Colon (tissue), 2 donors: Measurements from ENCODE around the gene SRD5A1.

ENCODE experiments used
- FAIRE-seq: peaks from 2 replicates; lab custom pipeline; 2012; peaks lifted over from hg19 to GRCh38; lab: Jason Lieb, UNC
- donor health status: control.
- donor health status: control.

SRD5A1 gene

GRCh38 chr5:6604946-6605345 is 28.3 kb upstream of the SRD5A1 start:
- FAIRE-seq, result no peak

GRCh38 chr5:6606884-6607558 is 26.2 kb upstream of the SRD5A1 start:
- FAIRE-seq, result no peak

- FAIRE-seq, result no peak
These were observed 25.7 kb upstream of the SRD5A1 start for GRCh38 chr5:6607559-6607936.

GRCh38 chr5:6608016-6608415 is 25.2 kb upstream of the SRD5A1 start:
- no peak for FAIRE-seq

- no peak for FAIRE-seq
These were observed 21.6 kb upstream of the SRD5A1 start for GRCh38 chr5:6611334-6612256.

GRCh38 chr5:6615034-6615815 is 18.0 kb upstream of the SRD5A1 start:
- no peak for FAIRE-seq

GRCh38 chr5:6616632-6617031 is 16.6 kb upstream of the SRD5A1 start:
- FAIRE-seq, result no peak

- FAIRE-seq, result no peak
These were observed 10.0 kb upstream of the SRD5A1 start for GRCh38 chr5:6623228-6623627.

- no peak for FAIRE-seq
These were observed 9.3 kb upstream of the SRD5A1 start for GRCh38 chr5:6623941-6624340.

GRCh38 chr5:6626508-6626907 is 6.7 kb upstream of the SRD5A1 start:
- no peak for FAIRE-seq

GRCh38 chr5:6631441-6631840 is 1.8 kb upstream of the SRD5A1 start:
- no peak for FAIRE-seq

GRCh38 chr5:6632324-6632887 is 834 bp upstream of the SRD5A1 start:
- FAIRE-seq, result no peak

- no peak for FAIRE-seq
These were observed 417 bp downstream of the SRD5A1 start for GRCh38 chr5:6633469-6634245.

GRCh38 chr5:6634306-6634705 is 1.1 kb downstream of the SRD5A1 start:
- no peak for FAIRE-seq

- FAIRE-seq, result no peak
These were observed 1.7 kb downstream of the SRD5A1 start for GRCh38 chr5:6634788-6635430.

GRCh38 chr5:6636293-6636692 is 3.1 kb downstream of the SRD5A1 start:
- FAIRE-seq, result no peak

- no peak for FAIRE-seq
These were observed 3.8 kb downstream of the SRD5A1 start for GRCh38 chr5:6637022-6637421.

- no peak for FAIRE-seq
These were observed 4.3 kb downstream of the SRD5A1 start for GRCh38 chr5:6637590-6637989.

GRCh38 chr5:6638236-6638635 is 5.0 kb downstream of the SRD5A1 start:
- FAIRE-seq, result no peak

- no peak for FAIRE-seq
These were observed 9.4 kb downstream of the SRD5A1 start for GRCh38 chr5:6642655-6643054.

- FAIRE-seq, result no peak
These were observed 11.6 kb downstream of the SRD5A1 start for GRCh38 chr5:6644794-6645241.
